B cell (primary cell): ENCODE data around the gene PAPLN. TPM values are rescaled to one million over a fixed set of nuclear protein-coding genes. Genes with fewer than 3 reads are reported as not detected.

Source experiments
- ATAC-seq: fragments of 200-7000 bp; cut with Tn5 transposase; one replicate; pipeline ENCODE4 v1.10.0; 2021; ENCODE audit warnings: low read depth, mild to moderate bottlenecking, moderate number of reproducible peaks, moderate library complexity
- CTCF ChIA-PET: fragments of 350-600 bp; sonication (Branson Sonifier 250); formaldehyde crosslinking; loops from one replicate; lab custom pipeline; 2021; ENCODE audit warnings: antibody characterized with exemption, inconsistent platforms; lab: Charles Lee
- POLR2A ChIA-PET: fragments of 350-600 bp; sonication (Branson Sonifier 250); formaldehyde crosslinking; loops from one replicate; lab custom pipeline; 2021; ENCODE audit warnings: antibody characterized with exemption; lab: Charles Lee
- DNase-seq: peaks from one replicate; pipeline ENCODE4 v3.0.0; 2013
- H2AFZ ChIP-seq: 2 replicates; pipeline ENCODE4 v1.6.1; 2012; ENCODE audit warnings: mild to moderate bottlenecking, low read depth, low read length; ENCODE audit not compliant: insufficient read depth, poor library complexity, severe bottlenecking
- H3K27ac ChIP-seq, 2 donors: 1 replicate in 1 of 2; 2 replicates in 1 of 2; pipeline ENCODE4 v1.5.1; 2012 to 2013; ENCODE audit warnings: low read length in 2 of 2, mild to moderate bottlenecking in 2 of 2, moderate library complexity in 1 of 2
- H3K27me3 ChIP-seq, 4 experiments: fragments of 200-600 bp in 1 of 4; sonication (generic) in 1 of 4; replicated peaks in 1 of 4; 1 replicate in 2 of 4; 2 replicates in 2 of 4; pipeline versions ENCODE4 v1.6.1 to v1.7.0; 2013 to 2016; ENCODE audit warnings: low read length in 3 of 4, mild to moderate bottlenecking in 2 of 4, mixed read lengths in 1 of 4, moderate library complexity in 1 of 4; ENCODE audit not compliant: insufficient read depth in 4 of 4, control insufficient read depth in 3 of 4; ENCODE audit errors: control extremely low read depth in 1 of 4
- H3K36me3 ChIP-seq, 2 experiments: replicated peaks in 1 of 2; 1 replicate in 1 of 2; 2 replicates in 1 of 2; pipeline versions ENCODE4 v1.6.1 to v1.7.1; 2013; ENCODE audit warnings: low read length in 1 of 2; ENCODE audit not compliant: insufficient read depth in 2 of 2, control insufficient read depth in 1 of 2; ENCODE audit errors: control extremely low read depth in 1 of 2, extremely low read depth in 1 of 2
- H3K4me1 ChIP-seq, 2 donors: fragments of 200-600 bp in 1 of 2; sonication (generic) in 1 of 2; 1 replicate in 1 of 2; 2 replicates in 1 of 2; pipeline versions ENCODE4 v1.5.1 to v1.6.1; 2013 to 2017; ENCODE audit warnings: low read length in 2 of 2; ENCODE audit not compliant: control insufficient read depth in 2 of 2, insufficient read depth in 2 of 2
- H3K4me2 ChIP-seq: replicated peaks from 2 replicates; pipeline ENCODE3; 2012; ENCODE audit warnings: mild to moderate bottlenecking, low read depth, low read length; ENCODE audit not compliant: poor library complexity, severe bottlenecking
- H3K4me3 ChIP-seq, 5 experiments: fragments of 200-600 bp in 1 of 5; sonication (generic) in 1 of 5; 1 replicate in 3 of 5; 2 replicates in 2 of 5; pipeline versions ENCODE4 v1.5.1 to v1.7.0; 2011 to 2016; ENCODE audit warnings: low read length in 4 of 5, mild to moderate bottlenecking in 4 of 5, low read depth in 2 of 5, control low read depth in 1 of 5, moderate library complexity in 1 of 5; ENCODE audit not compliant: insufficient read depth in 1 of 5; ENCODE audit errors: control extremely low read depth in 1 of 5, extremely low read depth in 1 of 5
- H3K79me2 ChIP-seq: fragments of 200-600 bp; sonication (generic); one replicate; pipeline ENCODE4 v1.6.0; 2016; ENCODE audit warnings: low read length; ENCODE audit not compliant: control insufficient read depth, insufficient read depth
- H3K9ac ChIP-seq: fragments of 200-600 bp; sonication (generic); 2 replicates; pipeline ENCODE4 v1.6.1; 2017; ENCODE audit warnings: mild to moderate bottlenecking, low read length, moderate library complexity
- H3K9me3 ChIP-seq, 3 donors: one replicate each; pipeline versions ENCODE4 v1.6.1 to v1.7.1; 2013; ENCODE audit warnings: low read length in 2 of 3; ENCODE audit not compliant: control insufficient read depth in 2 of 3, insufficient read depth in 1 of 3; ENCODE audit errors: control extremely low read depth in 1 of 3
- H4K20me1 ChIP-seq: 2 replicates; pipeline ENCODE4 v1.6.0; 2012; ENCODE audit warnings: mild to moderate bottlenecking, low read length; ENCODE audit not compliant: insufficient read depth, control insufficient read depth, poor library complexity, severe bottlenecking
- H3K27ac Mint-ChIP-seq: one replicate; pipeline ENCODE4 v1.8.0; 2021; ENCODE audit warnings: mixed read lengths
- H3K27me3 Mint-ChIP-seq: one replicate; pipeline ENCODE4 v1.8.0; 2021; ENCODE audit warnings: mixed read lengths
- H3K4me1 Mint-ChIP-seq: one replicate; pipeline ENCODE4 v1.8.0; 2021; ENCODE audit warnings: mixed read lengths
- H3K4me3 Mint-ChIP-seq: one replicate; pipeline ENCODE4 v1.8.0; 2021; ENCODE audit warnings: mixed read lengths
- H3K9me3 Mint-ChIP-seq: one replicate; pipeline ENCODE4 v1.8.0; 2022; ENCODE audit warnings: mixed read lengths; ENCODE audit not compliant: insufficient read depth
- EZH2 ChIP-seq: IDR thresholded peaks from 2 replicates; pipeline ENCODE4 v1.6.1; 2012; ENCODE audit warnings: borderline replicate concordance, low read depth, mild to moderate bottlenecking, moderate library complexity, low read length; ENCODE audit not compliant: insufficient read depth, poor library complexity, severe bottlenecking
- WGBS: methylation state at CpG from one replicate; pipeline ENCODE4 v1.1.5; 2013; ENCODE audit warnings: missing lambda C conversion rate; ENCODE audit not compliant: insufficient coverage; 5-methylcytosine and 5-hydroxymethylcytosine counted together
- intact Hi-C: fragments of 100-400 bp; cut with micrococcal nuclease; formaldehyde crosslinking; loops from one replicate; pipeline ENCODE4 v1.10.0; 2022
- polyA plus RNA-seq: library from polyadenylated mRNA; depleted of rRNA; stranded (reverse); fragments of >200 nt; gene quantifications from 2 replicates; pipeline ENCODE4 v1.2.3, GENCODE V29; 2012
- total RNA-seq, 2 donors: library from RNA; stranded (reverse); fragments of 120-200 nt in 1 of 2; gene quantifications; 1 replicate in 1 of 2; 2 replicates in 1 of 2; pipeline versions ENCODE4 v1.2.3 to v1.2.4, GENCODE V29; 2013 to 2022
- TF ChIP-seq, protein P1 (sequence below): fragments of 200-600 bp; IDR thresholded peaks from one replicate; pipeline ENCODE4 v1.8.0; 2022; ENCODE audit warnings: antibody characterized with exemption, mild to moderate bottlenecking

The PAPLN gene
- total and polyA plus RNA-seq, 2 donors (not counting 1 experiment from before 2014, with no cell fraction given): 0.69 to 1.5 TPM

DNA sequence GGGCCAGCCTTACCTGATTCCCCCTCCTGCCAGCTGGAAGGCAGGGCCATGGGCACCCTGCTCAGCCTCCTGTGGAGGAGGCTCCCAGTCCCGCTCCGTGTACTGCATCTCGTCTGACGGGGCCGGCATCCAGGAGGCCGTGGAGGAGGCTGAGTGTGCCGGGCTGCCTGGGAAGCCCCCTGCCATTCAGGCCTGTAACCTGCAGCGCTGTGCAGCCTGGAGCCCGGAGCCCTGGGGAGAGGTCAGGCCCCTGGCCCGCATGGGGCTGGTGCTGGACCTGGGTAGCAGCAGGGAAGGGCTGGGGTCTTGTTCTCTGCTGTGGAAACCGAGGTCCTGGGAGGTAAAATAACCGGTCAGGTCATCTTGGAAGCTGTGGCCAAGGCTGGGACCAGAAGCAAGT, 16.4 kb downstream of the PAPLN start:
- no peak for ATAC-seq
- CTCF ChIA-PET: no interaction called here

GRCh38 chr14:73254247-73255004, 17.1 kb downstream of the PAPLN start:
- Histone ChIP-seq H3K9me3 (no peaks in the 10 kb centered on the region), H3K4me1 (no peaks in the 10 kb centered on the region), H3K36me3 (no peaks in the 10 kb centered on the region), H3K27me3 (no peaks in the 10 kb centered on the region), H3K9ac (no peak overlapping the region), H3K79me2 (no peaks in the 10 kb centered on the region), H3K4me2 (no peak overlapping the region), H3K27ac (no peak overlapping the region), H3K4me3 (no peak overlapping the region), H4K20me1 (no peaks in the 10 kb centered on the region), H2AFZ (no peak overlapping the region)
- ATAC-seq: no peak
- Mint-ChIP-seq H3K9me3 (no peaks in the 10 kb centered on the region), H3K27me3 (no peaks in the 10 kb centered on the region), H3K27ac (no peak overlapping the region), H3K4me1 (peaks cover 9% of the 10 kb centered on the region), H3K4me3 (no peak overlapping the region)
- DNase-seq: no peak
- POLR2A ChIA-PET: no interaction called here
- CTCF ChIA-PET: no interaction called here
- intact Hi-C loops: no loop called here
- no peak for TF ChIP-seq EZH2
- TF ChIP-seq, protein P1, sequence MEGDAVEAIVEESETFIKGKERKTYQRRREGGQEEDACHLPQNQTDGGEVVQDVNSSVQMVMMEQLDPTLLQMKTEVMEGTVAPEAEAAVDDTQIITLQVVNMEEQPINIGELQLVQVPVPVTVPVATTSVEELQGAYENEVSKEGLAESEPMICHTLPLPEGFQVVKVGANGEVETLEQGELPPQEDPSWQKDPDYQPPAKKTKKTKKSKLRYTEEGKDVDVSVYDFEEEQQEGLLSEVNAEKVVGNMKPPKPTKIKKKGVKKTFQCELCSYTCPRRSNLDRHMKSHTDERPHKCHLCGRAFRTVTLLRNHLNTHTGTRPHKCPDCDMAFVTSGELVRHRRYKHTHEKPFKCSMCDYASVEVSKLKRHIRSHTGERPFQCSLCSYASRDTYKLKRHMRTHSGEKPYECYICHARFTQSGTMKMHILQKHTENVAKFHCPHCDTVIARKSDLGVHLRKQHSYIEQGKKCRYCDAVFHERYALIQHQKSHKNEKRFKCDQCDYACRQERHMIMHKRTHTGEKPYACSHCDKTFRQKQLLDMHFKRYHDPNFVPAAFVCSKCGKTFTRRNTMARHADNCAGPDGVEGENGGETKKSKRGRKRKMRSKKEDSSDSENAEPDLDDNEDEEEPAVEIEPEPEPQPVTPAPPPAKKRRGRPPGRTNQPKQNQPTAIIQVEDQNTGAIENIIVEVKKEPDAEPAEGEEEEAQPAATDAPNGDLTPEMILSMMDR: no peak
- 93% methylated on average over 28 of the region's 28 CpGs for WGBS

More for the DNA sequence above, 16.4 kb downstream of the PAPLN start:
- no peak overlapping the region for H3K4me3 ChIP-seq
- peaks cover 14% of the 10 kb centered on the region for H3K4me1 Mint-ChIP-seq
- H4K20me1 ChIP-seq: no peaks in the 10 kb centered on the region
- peaks cover 2 to 3% of the 10 kb centered on the region in 2 donors for H3K4me1 ChIP-seq
- H3K9me3 Mint-ChIP-seq: no peaks in the 10 kb centered on the region
- no peak overlapping the region for H3K9ac ChIP-seq
- no peak overlapping the region for H3K27ac Mint-ChIP-seq
- POLR2A ChIA-PET: no interaction called here
- H3K27ac ChIP-seq: no peak overlapping the region
- H3K27me3 Mint-ChIP-seq: no peaks in the 10 kb centered on the region
- no peaks in the 10 kb centered on the region for H3K36me3 ChIP-seq
- TF ChIP-seq EZH2: no peak
- TF ChIP-seq, protein P1: no peak
- H3K27me3 ChIP-seq: no peaks in the 10 kb centered on the region
- H3K79me2 ChIP-seq: no peaks in the 10 kb centered on the region
- no peaks in the 10 kb centered on the region for H3K9me3 ChIP-seq
- WGBS: 89% methylated on average over 12 of the region's 12 CpGs
- DNase-seq: no peak
- intact Hi-C loops: no loop called here
- H3K4me2 ChIP-seq: no peak overlapping the region
- no peak overlapping the region for H2AFZ ChIP-seq
- H3K4me3 Mint-ChIP-seq: no peak overlapping the region
